GM21619 (cell line): Measurements from ENCODE around the gene NELL2.
A peak's percentile ranks its signal among the peaks of the same experiment; 100 is the strongest.
"Not testable (repeated sequence)": the region's sequence is repeated elsewhere in the genome, so short reads cannot be mapped to it uniquely, and the experiment has no call there.

Experiments
- ATAC-seq: cut with Tn5 transposase; IDR thresholded peaks from one replicate; pipeline ENCODE4 v1.9.1; 2021; ENCODE audit not compliant: unreplicated experiment

Gene NELL2

DNA sequence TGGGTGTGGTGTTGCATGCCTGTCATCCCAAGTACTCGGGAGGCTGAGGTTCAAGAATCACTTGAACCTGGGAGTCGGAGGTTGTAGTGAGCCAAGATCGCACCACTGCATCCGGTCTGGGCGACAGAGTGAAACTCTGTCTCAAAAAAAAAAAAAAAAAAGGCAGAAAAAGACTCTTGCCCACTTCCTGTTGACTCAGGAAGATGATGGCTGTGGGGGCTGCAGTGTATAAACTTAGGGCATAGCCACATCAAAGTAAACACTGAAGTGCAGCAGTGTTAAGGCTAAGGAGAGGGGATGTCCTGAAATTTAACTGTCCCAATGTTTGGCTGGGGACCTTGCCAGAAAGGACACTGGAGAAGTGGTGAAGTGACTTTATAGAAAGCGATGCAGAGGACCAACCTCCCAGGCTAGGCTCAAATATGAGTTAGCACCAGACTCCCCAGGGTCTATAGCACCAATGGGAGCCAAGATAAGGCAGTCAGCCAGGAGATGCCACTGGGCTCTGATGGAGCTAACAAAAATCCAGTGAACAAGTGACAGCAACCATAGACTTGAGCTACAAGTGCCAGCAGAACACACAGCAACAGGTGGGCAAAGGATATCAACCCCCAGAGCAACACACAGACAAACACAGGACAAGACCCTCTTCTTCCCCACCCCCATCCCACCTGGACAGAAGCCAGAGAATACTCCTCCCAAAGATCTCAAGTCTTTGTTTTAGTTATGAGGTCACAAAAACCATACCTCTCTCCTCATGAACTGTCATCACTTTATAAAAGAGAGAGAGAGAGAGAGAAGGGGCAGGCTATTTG lies 28.0 kb downstream of the NELL2 start:
- peak; percentile 92 for ATAC-seq

- peak; percentile 4 for ATAC-seq
These were observed 28.7 kb downstream of the NELL2 start for GRCh38 chr12:44847403-44847802.

- no peak for ATAC-seq
These were observed 29.3 kb downstream of the NELL2 start for GRCh38 chr12:44846826-44847225.

GRCh38 chr12:44842669-44843068 lies 33.4 kb downstream of the NELL2 start:
- no peak for ATAC-seq

DNA sequence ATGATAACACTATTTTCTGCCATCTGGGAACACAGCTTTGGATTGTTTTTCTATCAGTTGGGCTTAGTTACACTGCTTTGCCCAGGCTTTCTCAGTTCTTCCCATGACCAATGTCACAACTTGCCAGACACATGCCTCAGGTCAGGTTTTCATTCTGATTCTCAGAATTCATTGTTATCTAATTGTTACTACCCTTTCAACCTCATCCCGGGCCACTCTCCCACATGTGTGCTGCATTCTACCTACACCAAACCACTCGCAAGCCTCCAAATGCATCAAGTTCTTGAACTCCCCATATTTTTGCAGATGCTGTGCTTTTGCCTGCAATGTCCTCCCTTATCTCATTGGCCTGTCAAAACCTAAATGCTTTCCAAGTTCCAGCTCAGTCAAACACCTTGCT lies 36.3 kb downstream of the NELL2 start:
- ATAC-seq: no peak

DNA sequence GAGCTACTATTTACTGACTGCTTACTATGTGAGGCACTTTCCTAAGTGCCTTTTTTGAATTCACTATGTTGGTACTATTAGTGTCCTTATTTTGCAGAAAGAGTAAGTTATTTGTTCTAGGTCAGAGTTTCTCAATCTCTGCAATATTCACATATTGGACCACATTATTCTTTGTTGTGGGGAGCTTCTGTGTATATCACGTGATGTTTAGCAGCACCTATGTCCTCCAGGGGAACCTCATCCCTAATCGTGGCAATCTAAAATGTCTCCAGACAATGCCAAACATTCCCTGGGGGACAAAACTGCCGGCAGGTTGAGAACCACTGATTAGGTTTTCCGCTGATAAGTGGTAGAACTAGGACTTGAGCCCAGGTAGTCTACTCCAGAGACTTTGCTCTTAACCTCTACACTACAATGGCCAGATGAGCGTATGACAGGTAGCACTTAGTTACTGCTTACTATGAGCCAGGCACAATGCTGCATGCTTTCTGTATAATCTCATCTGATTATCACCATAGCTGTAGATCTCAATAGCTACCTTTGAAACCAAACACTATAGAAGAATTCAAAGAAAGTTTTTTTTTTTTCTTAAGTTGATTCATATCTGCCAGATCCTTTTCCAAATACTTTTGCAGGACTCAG lies 38.9 kb downstream of the NELL2 start:
- ATAC-seq: no peak

GRCh38 chr12:44835641-44836379 lies 40.3 kb downstream of the NELL2 start:
- no peak for ATAC-seq

GRCh38 chr12:44834996-44835395 lies 41.1 kb downstream of the NELL2 start:
- not testable (repeated sequence) for ATAC-seq

DNA sequence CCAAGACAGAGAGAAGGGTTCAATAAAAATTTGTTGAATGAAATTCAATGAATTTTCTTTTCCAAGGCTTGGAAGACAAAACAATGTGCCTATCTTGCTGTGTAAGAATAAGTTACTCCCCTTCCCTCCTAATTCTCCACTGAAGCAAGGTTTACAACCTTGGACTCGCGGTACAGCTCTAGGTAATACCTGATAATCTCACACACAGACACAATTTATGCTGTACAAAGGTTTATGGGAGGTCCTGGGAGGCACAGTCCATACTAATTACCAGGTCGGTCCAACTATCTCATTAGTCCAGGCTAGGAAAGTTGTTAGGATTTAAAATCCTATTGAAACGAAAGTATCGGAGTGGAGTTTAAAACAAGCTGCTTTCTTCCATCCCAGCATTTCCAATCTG lies 42.6 kb downstream of the NELL2 start:
- ATAC-seq: no peak

GRCh38 chr12:44830566-44831055 lies 45.5 kb downstream of the NELL2 start:
- ATAC-seq: no peak

GRCh38 chr12:44829045-44829444 lies 47.1 kb downstream of the NELL2 start:
- ATAC-seq: no peak

DNA sequence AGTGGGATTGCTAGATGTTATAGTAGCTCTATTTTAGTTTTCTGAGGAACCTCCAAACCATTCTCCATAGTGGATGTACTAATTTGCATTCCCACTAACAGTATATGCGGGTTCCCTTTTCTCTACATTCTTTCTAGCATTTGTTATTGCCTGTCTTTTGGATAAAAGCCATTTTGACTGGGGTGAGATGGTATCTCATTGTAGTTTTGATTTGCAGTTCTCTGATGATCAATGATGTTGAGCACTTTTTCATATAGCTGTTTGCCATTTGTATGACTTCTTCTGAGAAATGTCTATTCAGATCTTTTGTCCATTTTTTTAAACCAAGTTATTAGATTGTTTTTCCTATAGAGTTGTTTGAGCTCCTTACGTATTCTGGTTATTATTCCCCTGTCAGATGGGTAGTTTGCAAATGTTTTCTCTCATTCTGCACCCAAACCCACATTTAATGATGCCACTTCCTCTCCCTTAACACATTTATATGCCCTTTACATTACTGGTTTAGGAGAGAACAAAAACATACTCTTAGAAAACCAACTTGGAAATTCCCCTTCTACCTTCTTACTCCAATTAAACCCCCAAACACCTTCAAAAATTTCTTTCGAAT lies 48.2 kb downstream of the NELL2 start:
- ATAC-seq: no peak

- not testable (repeated sequence) for ATAC-seq
These were observed 54.4 kb downstream of the NELL2 start for GRCh38 chr12:44821702-44822101.

DNA sequence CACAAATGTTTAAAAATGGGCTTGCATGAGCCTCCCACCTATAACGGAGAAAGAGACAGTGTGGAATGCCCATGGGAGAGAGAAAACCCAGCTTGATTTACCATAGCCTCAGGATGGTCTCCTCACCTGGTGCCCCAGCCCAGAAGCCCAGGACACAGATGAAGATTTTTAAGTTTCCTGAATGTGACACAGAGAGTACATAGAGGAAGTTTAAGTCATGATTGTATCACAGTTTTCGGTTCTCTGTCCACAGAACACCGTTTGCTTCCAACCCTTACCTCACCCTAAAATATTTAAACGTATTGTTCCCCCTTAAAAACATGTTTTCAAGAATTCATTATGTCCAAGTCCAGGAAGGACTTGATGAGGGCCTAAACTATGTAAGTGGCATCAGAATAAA lies 56.2 kb downstream of the NELL2 start:
- no peak for ATAC-seq

- no peak for ATAC-seq
These were observed 58.4 kb downstream of the NELL2 start for GRCh38 chr12:44817687-44818086.

- ATAC-seq: no peak
These were observed 59.6 kb downstream of the NELL2 start for GRCh38 chr12:44816446-44817017.

GRCh38 chr12:44812062-44812461 lies 64.1 kb downstream of the NELL2 start:
- peak; percentile 63 for ATAC-seq

GRCh38 chr12:44804068-44804467 lies 72.0 kb downstream of the NELL2 start:
- ATAC-seq: no peak

DNA sequence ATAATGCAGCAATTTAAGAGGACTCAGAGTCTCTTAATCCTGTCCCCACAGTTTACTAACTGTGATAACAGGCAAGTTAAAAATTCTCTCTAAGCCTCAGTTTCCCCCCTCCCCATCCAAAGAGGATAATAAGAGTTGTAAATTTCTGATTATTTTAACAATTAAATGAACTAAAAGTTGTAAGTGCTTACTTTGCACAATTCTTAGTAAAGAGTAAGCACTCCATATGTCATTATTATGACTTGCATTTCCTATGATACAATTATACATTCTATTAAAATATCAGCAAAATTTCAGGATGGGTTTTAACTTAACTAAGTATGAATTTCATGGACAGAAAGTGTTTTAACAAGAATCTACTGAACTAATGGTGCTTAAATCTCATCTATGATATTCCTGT lies 80.1 kb downstream of the NELL2 start:
- no peak for ATAC-seq

- no peak for ATAC-seq
These were observed 87.4 kb downstream of the NELL2 start for GRCh38 chr12:44788731-44789130.

- ATAC-seq: no peak
These were observed 95.8 kb downstream of the NELL2 start for GRCh38 chr12:44780221-44780790.
